Fibroblast of the aortic adventitia (primary cell): ENCODE results near the gene NOL4L. TPM values are rescaled to one million over a fixed set of nuclear protein-coding genes. Genes with fewer than 3 reads are reported as not detected.
A peak's percentile ranks its signal among the peaks of the same experiment; 100 is the strongest.

Source experiments
- DNase-seq: peaks from one replicate; pipeline ENCODE4 v3.0.0-alpha.2; 2010; ENCODE audit warnings: low read depth
- H3K4me3 ChIP-seq: 2 replicates; pipeline ENCODE4 v1.5.1; 2011; ENCODE audit warnings: low read depth, mild to moderate bottlenecking, control low read depth, low read length, moderate library complexity
- CTCF ChIP-seq: IDR thresholded peaks from 2 replicates; pipeline ENCODE4 v1.5.1; 2011; ENCODE audit warnings: mild to moderate bottlenecking, low read length, control low read depth, inconsistent platforms; ENCODE audit not compliant: insufficient read depth
- total RNA-seq: library from RNA; depleted of rRNA; stranded (reverse); fragments of >200 nt; gene quantifications from 2 replicates; pipeline ENCODE4 v1.2.3, GENCODE V29; 2012; ENCODE audit warnings: low replicate concordance

Gene NOL4L
- total RNA-seq, 1 donor, result 4.5 TPM

- no peak for TF ChIP-seq CTCF
- peak overlapping the region; percentile 72 for H3K4me3 ChIP-seq
- no peak for DNase-seq
Measured at GRCh38 chr20:32484225-32484957, 100.7 kb downstream of the NOL4L start.

DNA sequence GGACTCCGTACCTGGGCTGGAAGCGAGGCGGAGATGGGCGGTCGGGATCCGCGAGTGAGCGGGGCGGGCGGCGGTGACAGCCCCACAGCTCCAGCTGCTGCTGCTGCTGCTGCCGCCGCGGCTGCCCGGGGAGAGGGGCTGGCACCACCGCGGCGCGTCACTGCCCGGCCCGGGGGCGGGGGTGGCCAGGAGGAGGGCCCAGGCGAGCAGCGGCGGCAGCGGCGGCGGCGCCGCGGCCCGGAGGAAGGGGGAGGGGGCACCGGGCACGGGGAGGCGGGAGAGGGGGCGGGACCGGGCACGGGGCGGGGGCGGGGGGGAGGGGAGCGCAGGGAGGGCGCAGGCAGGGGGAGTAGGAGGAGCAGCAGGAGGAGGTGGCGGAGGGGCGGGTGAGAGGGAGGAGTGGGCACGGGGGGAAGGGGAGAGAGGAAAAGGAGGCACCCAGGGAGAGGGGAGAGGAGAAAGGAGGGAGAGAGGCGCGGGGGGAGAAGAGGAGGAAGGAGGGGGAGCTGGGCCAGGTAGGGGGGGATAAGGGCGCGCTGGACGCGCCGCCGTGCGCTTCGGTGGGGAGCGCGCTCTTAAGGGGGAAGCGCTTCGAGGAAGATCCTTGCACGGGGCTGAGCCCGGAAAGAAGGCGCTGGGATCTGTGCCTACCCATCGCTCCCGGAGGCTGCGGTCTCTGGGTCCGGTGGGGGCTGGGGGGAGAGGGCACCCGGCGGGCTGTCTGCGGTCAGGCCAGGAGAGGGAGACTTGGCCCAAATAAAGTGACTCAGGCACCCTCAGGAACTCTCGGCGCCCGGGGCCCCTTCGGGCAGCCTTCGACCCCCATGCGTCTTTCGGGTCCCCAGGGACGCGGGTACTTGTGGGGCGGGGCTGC lies 101.5 kb downstream of the NOL4L start:
- DNase-seq, result peak; percentile 60
- H3K4me3 ChIP-seq, result peak overlapping the region; percentile 72
- no peak for TF ChIP-seq CTCF

DNA sequence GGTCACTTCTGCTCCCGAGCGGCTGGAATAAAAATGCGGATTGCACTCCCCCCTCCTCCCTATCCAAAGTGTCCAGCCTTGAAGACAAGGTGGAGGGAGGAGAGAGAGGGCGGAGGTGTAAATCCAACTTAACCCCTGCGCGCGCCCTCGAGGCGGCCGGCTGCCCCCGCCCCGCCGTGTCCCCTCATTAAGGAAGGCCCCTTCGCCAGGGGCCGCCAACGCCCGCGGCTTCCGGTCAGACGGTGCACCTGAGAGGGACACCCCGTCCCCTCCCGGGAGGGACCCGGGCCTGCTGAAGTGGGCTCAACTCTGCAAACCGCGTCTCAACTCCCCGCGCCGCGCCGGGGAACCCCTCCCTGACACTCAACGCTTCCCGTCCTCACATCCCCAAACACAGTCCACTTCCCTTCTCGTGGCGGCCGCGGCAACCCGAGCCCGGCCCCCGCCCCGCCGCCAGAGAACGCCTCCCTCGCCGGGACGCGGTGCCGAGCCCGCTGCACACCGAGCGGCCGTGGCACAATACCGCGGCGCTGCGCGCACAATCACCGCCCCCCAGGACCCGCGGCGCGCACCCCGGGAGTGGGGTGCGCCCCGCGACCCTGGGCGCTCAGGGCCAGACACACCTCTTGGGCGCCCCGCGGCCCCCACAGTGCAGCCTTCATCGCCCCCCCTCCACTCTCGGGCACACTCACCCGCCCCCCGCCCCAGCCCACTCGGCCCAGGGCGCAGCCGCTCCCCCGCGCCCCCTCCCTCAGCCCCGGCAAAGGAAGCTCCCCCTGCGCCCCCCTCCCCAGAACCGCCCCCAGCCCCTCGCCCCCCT lies 102.5 kb downstream of the NOL4L start:
- no peak for DNase-seq
- peak overlapping the region; percentile 72 for H3K4me3 ChIP-seq
- no peak for TF ChIP-seq CTCF

DNA sequence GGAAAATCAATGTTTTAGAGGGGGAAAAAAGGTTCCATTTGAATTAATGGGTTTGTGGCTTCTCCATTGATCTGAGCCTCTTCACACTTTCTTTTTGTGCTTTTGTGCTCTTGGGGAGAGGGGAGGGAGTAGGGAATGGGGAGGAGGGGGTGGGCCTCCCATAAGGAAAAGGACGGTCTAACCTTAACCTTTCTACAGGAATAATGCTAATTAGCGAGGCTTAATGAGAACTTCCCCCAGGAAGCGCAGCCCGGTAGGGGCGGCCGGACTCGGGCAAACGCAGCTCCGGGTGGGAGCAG lies 103.0 kb downstream of the NOL4L start:
- DNase-seq, result no peak
- no peak for TF ChIP-seq CTCF
- H3K4me3 ChIP-seq, result peak overlapping the region; percentile 72

GRCh38 chr20:32481311-32482142 lies 103.6 kb downstream of the NOL4L start:
- TF ChIP-seq CTCF, result no peak
- H3K4me3 ChIP-seq, result peak overlapping the region; percentile 72
- peak; percentile 32 for DNase-seq
